Nasal cavity respiratory epithelium epithelial cell of viscerocranial mucosa (primary cell): ENCODE measurements around the gene EPHB1. TPM values are rescaled to one million over a fixed set of nuclear protein-coding genes. Genes with fewer than 3 reads are reported as not detected.

Experiments used
- total RNA-seq: library from RNA; depleted of rRNA; stranded (reverse); fragments of >200 nt; gene quantifications from 2 replicates; pipeline ENCODE4 v1.2.3, GENCODE V29; 2014

The EPHB1 gene
- under 0.01 and 0.07 TPM in 2 replicates for total RNA-seq

GRCh38 chr3:134794950-134795745 lies at the start of gene EPHB1:
EPHB1 (plus strand) TSS chr3:134795260.

Other genes with a start within 250 kb of the EPHB1 start
- 0.07 TPM in 1 of 2 replicates, not detected in the other for gene KY, start 144.2 kb upstream of the EPHB1 start, total RNA-seq